ENCODE results near the gene GPR82.
"Not testable (repeated sequence)": the region's sequence is repeated elsewhere in the genome, so short reads cannot be mapped to it uniquely, and the experiment has no call there.

The GPR82 gene, protein sequence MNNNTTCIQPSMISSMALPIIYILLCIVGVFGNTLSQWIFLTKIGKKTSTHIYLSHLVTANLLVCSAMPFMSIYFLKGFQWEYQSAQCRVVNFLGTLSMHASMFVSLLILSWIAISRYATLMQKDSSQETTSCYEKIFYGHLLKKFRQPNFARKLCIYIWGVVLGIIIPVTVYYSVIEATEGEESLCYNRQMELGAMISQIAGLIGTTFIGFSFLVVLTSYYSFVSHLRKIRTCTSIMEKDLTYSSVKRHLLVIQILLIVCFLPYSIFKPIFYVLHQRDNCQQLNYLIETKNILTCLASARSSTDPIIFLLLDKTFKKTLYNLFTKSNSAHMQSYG

DNA sequence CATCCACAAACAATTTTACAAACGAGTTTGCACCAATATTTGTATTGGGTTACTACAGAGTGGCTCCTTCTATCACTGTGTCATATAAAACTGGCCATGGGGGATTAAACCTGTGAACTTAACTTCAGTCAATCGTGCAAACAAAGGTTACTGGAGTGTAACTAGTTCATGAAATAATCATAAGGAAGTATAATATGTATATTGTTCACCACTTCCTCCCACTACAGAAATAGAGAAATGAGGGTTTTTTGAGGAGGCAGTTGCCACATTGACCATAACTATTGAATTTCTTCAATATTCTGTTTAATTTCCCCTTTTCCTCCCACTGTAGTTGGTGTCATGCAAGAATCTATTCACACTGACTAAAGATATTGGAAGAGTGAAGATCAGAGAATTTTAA is at the start of gene GPR82:
Gene GPR82 (plus strand): TSS at position 356 of the 400 bp plus-strand sequence. CDS start 2,846 bp downstream, outside the sequence.
- H3K4me1 ChIP-seq (ENCODE audit: low read length): peaks cover 33% of the 10 kb centered on the region
- no peaks in the 10 kb centered on the region for H3K79me2 ChIP-seq (ENCODE audit: low read length)
- TF ChIP-seq, protein P1, sequence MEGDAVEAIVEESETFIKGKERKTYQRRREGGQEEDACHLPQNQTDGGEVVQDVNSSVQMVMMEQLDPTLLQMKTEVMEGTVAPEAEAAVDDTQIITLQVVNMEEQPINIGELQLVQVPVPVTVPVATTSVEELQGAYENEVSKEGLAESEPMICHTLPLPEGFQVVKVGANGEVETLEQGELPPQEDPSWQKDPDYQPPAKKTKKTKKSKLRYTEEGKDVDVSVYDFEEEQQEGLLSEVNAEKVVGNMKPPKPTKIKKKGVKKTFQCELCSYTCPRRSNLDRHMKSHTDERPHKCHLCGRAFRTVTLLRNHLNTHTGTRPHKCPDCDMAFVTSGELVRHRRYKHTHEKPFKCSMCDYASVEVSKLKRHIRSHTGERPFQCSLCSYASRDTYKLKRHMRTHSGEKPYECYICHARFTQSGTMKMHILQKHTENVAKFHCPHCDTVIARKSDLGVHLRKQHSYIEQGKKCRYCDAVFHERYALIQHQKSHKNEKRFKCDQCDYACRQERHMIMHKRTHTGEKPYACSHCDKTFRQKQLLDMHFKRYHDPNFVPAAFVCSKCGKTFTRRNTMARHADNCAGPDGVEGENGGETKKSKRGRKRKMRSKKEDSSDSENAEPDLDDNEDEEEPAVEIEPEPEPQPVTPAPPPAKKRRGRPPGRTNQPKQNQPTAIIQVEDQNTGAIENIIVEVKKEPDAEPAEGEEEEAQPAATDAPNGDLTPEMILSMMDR (IDR thresholded peaks at IDR 0.05; ENCODE audit: low read depth, low read length): no peak
- no peak for TF ChIP-seq EZH2phosphoT487 (IDR thresholded peaks at IDR 0.05; ENCODE audit: low read depth)
- H3K27me3 ChIP-seq (ENCODE audit: low read depth, low read length): peaks cover 8% of the 10 kb centered on the region; the same call in 1 of the 2 replicates
- no peak within 1 kb of the TSS for H3K27ac ChIP-seq (ENCODE audit: low read length)
- 0 out of 2 replicates have a peak, but pooled peaks cover 8% of the 10 kb centered on the region for H3K9me3 ChIP-seq (ENCODE audit: insufficient read depth, low read length)
- H3K4me3 ChIP-seq (ENCODE audit: low read length): no peak within 1 kb of the TSS; the same call in 1 of the 2 replicates
- peak within 1 kb of the TSS; percentile 60 for H3K4me2 ChIP-seq (ENCODE audit: low read length)
- H3K36me3 ChIP-seq (replicated peaks; ENCODE audit: low read depth, low read length): peaks cover 29% of the 10 kb centered on the region
- no peak within 1 kb of the TSS for H3K9ac ChIP-seq (ENCODE audit: low read length)
- no peak within 1 kb of the TSS for H2AFZ ChIP-seq (ENCODE audit: low read depth, low read length)
- H4K20me1 ChIP-seq (ENCODE audit: insufficient read depth, low read length): peaks cover 19% of the 10 kb centered on the region; the same call in 1 of the 2 replicates

DNA sequence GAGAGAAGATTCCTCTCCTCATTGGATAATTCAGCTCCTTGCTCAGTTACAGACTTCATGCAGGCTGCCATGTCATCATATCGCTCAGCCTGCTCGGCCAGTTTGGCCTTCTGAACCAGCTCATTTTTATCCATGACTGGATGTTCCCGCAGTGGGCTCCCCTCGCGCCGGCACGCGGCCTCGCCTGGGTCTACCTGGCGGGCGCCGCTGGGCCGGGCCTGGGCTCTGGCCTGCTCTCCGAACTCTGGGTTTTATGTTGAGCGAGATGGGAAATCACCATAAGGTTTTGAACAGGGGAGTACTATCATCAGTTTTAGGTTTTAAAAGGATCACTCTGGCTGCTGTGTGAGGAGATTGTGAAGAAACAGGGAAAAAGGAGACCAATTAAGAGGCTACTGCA is 47.6 kb upstream of the GPR82 start:
- not testable (repeated sequence) for H3K36me3 ChIP-seq (replicated peaks; ENCODE audit: low read depth, low read length); H3K9ac ChIP-seq (ENCODE audit: low read length); H3K9me3 ChIP-seq (ENCODE audit: insufficient read depth, low read length)

DNA sequence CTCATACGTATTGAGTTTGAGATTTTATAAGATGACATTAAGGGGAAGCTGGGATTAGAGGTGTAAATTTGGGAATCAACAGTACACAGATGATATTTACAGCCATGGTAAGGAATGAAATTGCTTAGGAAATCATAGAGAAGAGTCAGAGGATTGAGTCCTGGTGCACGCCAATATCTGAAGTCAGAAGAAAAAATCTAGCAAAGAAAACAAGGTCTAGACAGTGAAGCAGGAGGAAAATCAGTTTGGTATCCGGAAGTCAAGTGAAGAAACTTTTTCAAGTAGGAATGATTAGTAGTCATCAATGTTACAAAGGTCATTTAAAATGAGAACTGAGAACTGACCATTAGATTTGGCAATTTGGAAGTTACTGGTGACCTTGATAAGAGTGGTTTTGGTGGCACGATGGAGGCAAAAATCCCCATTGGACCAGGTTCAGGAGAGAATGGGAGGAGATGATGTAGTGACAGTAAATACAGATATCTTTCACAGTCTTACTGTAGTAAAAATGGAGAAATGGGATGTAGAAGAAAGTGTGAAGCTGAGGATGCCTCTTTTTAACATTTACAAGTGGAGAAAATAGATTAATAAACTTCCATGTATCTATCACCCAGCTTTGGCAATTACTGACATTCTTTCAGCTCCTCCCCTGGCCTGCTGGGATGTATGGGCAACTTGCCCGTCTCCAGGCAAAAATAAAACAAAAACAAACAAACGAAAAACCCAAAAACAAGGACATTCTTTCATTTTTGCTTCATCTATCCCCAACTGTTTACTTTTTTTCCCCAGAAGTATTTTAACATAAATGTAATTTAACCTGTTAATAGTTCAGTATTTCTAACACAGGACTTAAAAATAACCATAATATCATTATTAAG is 46.6 kb upstream of the GPR82 start:
- H3K9ac ChIP-seq (ENCODE audit: low read length): no peak overlapping the region
- no peak overlapping the region for H3K4me2 ChIP-seq (ENCODE audit: low read length)
- no peak for TF ChIP-seq EZH2phosphoT487 (IDR thresholded peaks at IDR 0.05; ENCODE audit: low read depth)
- TF ChIP-seq, protein P1 (IDR thresholded peaks at IDR 0.05; ENCODE audit: low read depth, low read length): no peak
- no peak overlapping the region for H3K4me3 ChIP-seq (ENCODE audit: low read length)
- H2AFZ ChIP-seq (ENCODE audit: low read depth, low read length): no peak overlapping the region
- H4K20me1 ChIP-seq (ENCODE audit: insufficient read depth, low read length): peaks cover 9% of the 10 kb centered on the region; the same call in 1 of the 2 replicates
- H3K36me3 ChIP-seq (replicated peaks; ENCODE audit: low read depth, low read length): no peaks in the 10 kb centered on the region
- H3K9me3 ChIP-seq (ENCODE audit: insufficient read depth, low read length): no peaks in the 10 kb centered on the region
- no peak overlapping the region for H3K27ac ChIP-seq (ENCODE audit: low read length)
- no peaks in the 10 kb centered on the region for H3K27me3 ChIP-seq (ENCODE audit: low read depth, low read length)
- no peaks in the 10 kb centered on the region for H3K4me1 ChIP-seq (ENCODE audit: low read length)
- H3K79me2 ChIP-seq (ENCODE audit: low read length): no peaks in the 10 kb centered on the region

More for the DNA sequence above, 47.6 kb upstream of the GPR82 start:
- not testable (repeated sequence) for H3K4me3 ChIP-seq (ENCODE audit: low read length); H3K79me2 ChIP-seq (ENCODE audit: low read length); H2AFZ ChIP-seq (ENCODE audit: low read depth, low read length); H3K4me2 ChIP-seq (ENCODE audit: low read length); H3K27ac ChIP-seq (ENCODE audit: low read length); H3K27me3 ChIP-seq (ENCODE audit: low read depth, low read length); H3K4me1 ChIP-seq (ENCODE audit: low read length)
- H4K20me1 ChIP-seq (ENCODE audit: insufficient read depth, low read length): peaks cover 14% of the 10 kb centered on the region; the same call in 1 of the 2 replicates

DNA sequence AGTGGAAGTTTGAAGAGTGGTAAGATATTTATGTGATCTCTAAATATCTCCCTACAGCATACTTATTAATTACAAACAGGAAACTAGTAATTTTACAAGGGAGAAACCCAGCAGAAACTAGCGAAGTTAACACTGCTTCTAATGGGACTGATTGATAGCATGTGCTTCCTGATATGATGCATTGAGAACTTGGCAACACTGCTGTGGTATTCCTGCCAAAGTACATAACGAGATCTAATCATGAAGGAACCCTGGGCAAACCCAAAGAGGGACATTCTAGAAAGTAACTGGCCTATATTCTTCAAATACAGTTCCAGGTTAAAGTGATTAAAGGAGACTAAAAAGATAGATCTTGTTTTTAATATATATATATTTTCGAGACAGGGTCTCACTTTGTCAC is 39.8 kb upstream of the GPR82 start:
- Histone ChIP-seq H3K27me3 (ENCODE audit: low read depth, low read length) (no peaks in the 10 kb centered on the region), H3K79me2 (ENCODE audit: low read length) (no peaks in the 10 kb centered on the region), H3K4me1 (ENCODE audit: low read length) (peaks cover 22% of the 10 kb centered on the region), H3K4me2 (ENCODE audit: low read length) (no peak overlapping the region), H2AFZ (ENCODE audit: low read depth, low read length) (no peak overlapping the region), H3K27ac (ENCODE audit: low read length) (no peak overlapping the region), H3K36me3 (replicated peaks; ENCODE audit: low read depth, low read length) (no peaks in the 10 kb centered on the region), H3K9me3 (ENCODE audit: insufficient read depth, low read length) (no peaks in the 10 kb centered on the region), H3K9ac (ENCODE audit: low read length) (no peak overlapping the region), H3K4me3 (ENCODE audit: low read length) (no peak overlapping the region), H4K20me1 (ENCODE audit: insufficient read depth, low read length) (peaks cover 8% of the 10 kb centered on the region)
- TF ChIP-seq, protein P1 (IDR thresholded peaks at IDR 0.05; ENCODE audit: low read depth, low read length): no peak
- no peak for TF ChIP-seq EZH2phosphoT487 (IDR thresholded peaks at IDR 0.05; ENCODE audit: low read depth)
